Osteoblast (primary cell): Measurements from ENCODE around the gene STX18. TPM values are rescaled to one million over a fixed set of nuclear protein-coding genes. Genes with fewer than 3 reads are reported as not detected.

Experiments used
- DNase-seq: peaks from one replicate; pipeline ENCODE4 v3.0.0; 2011; ENCODE audit warnings: low spot score, mixed read lengths; ENCODE audit not compliant: insufficient read length; ENCODE audit errors: missing footprints
- H2AFZ ChIP-seq: 2 replicates; pipeline ENCODE4 v1.6.0; 2011; ENCODE audit warnings: mild to moderate bottlenecking, low read length
- H3K27ac ChIP-seq: 2 replicates; pipeline ENCODE4 v1.5.1; 2011; ENCODE audit warnings: mild to moderate bottlenecking, low read depth, low read length, moderate library complexity
- H3K27me3 ChIP-seq: 2 replicates; pipeline ENCODE4 v1.6.0; 2012; ENCODE audit warnings: mild to moderate bottlenecking, control low read depth, inconsistent platforms, low read length, moderate library complexity; ENCODE audit not compliant: insufficient read depth
- H3K36me3 ChIP-seq: 2 replicates; pipeline ENCODE4 v1.5.1; 2011; ENCODE audit warnings: mild to moderate bottlenecking, low read length, control low read depth, moderate library complexity; ENCODE audit not compliant: insufficient read depth
- H3K4me1 ChIP-seq: 2 replicates; pipeline ENCODE4 v1.5.1; 2011; ENCODE audit warnings: mild to moderate bottlenecking, low read length, control low read depth, moderate library complexity; ENCODE audit not compliant: insufficient read depth
- H3K4me2 ChIP-seq: 2 replicates; pipeline ENCODE4 v1.6.0; 2011; ENCODE audit warnings: mild to moderate bottlenecking, low read length; ENCODE audit not compliant: insufficient read depth
- H3K4me3 ChIP-seq: fragments of 200-600 bp; sonication (generic); 3 replicates; pipeline ENCODE4 v1.5.1; 2012; ENCODE audit warnings: mild to moderate bottlenecking, low read length, inconsistent platforms; ENCODE audit not compliant: insufficient read depth
- H3K79me2 ChIP-seq: 2 replicates; pipeline ENCODE4 v1.6.0; 2012; ENCODE audit warnings: mild to moderate bottlenecking, low read length, control low read depth, inconsistent platforms; ENCODE audit not compliant: insufficient read depth
- H3K9me3 ChIP-seq: 2 replicates; pipeline ENCODE4 v1.5.1; 2011; ENCODE audit warnings: low read depth, low read length, control low read depth
- H4K20me1 ChIP-seq: 2 replicates; pipeline ENCODE4 v1.6.0; 2012; ENCODE audit warnings: mild to moderate bottlenecking, low read length, control low read depth; ENCODE audit not compliant: insufficient read depth
- total RNA-seq: library from RNA; depleted of rRNA; stranded (reverse); fragments of >200 nt; gene quantifications from 2 replicates; pipeline ENCODE4 v1.2.3, GENCODE V29; 2012
- TF ChIP-seq, protein P1 (sequence below): IDR thresholded peaks from 2 replicates; pipeline ENCODE4 v1.5.1; 2011; ENCODE audit warnings: mild to moderate bottlenecking, low read depth, low read length, moderate library complexity; ENCODE audit errors: extremely low read depth

Gene STX18
- total RNA-seq, 1 donor: 23.9 TPM

DNA sequence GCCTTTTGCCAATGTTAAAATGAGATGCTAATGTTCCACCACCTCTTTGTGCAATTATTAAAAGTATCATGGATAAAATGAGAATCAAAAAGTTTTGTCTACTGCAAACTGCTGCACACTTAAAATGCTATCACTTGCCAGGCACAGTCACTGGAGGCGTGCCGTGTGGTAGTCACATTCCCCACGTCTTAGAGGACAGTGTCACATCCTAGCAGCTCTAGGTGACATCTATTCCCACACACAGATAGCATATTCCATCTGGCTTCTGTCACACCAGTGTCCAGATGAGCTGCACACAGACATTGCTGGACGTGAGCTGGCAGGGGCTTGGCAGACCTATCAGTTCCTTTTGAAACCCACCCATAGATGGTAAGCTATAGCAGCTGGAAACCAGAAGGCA is 107.9 kb downstream of the STX18 start:
- Histone ChIP-seq H3K4me2 (no peak overlapping the region), H4K20me1 (peaks cover 4% of the 10 kb centered on the region), H3K4me1 (peaks cover 12% of the 10 kb centered on the region), H3K27me3 (no peaks in the 10 kb centered on the region), H3K36me3 (peaks cover 37% of the 10 kb centered on the region), H3K79me2 (no peaks in the 10 kb centered on the region), H2AFZ (no peak overlapping the region), H3K4me3 (no peak overlapping the region), H3K27ac (no peak overlapping the region), H3K9me3 (no peaks in the 10 kb centered on the region)
- DNase-seq: no peak
- TF ChIP-seq, protein P1, sequence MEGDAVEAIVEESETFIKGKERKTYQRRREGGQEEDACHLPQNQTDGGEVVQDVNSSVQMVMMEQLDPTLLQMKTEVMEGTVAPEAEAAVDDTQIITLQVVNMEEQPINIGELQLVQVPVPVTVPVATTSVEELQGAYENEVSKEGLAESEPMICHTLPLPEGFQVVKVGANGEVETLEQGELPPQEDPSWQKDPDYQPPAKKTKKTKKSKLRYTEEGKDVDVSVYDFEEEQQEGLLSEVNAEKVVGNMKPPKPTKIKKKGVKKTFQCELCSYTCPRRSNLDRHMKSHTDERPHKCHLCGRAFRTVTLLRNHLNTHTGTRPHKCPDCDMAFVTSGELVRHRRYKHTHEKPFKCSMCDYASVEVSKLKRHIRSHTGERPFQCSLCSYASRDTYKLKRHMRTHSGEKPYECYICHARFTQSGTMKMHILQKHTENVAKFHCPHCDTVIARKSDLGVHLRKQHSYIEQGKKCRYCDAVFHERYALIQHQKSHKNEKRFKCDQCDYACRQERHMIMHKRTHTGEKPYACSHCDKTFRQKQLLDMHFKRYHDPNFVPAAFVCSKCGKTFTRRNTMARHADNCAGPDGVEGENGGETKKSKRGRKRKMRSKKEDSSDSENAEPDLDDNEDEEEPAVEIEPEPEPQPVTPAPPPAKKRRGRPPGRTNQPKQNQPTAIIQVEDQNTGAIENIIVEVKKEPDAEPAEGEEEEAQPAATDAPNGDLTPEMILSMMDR: no peak

DNA sequence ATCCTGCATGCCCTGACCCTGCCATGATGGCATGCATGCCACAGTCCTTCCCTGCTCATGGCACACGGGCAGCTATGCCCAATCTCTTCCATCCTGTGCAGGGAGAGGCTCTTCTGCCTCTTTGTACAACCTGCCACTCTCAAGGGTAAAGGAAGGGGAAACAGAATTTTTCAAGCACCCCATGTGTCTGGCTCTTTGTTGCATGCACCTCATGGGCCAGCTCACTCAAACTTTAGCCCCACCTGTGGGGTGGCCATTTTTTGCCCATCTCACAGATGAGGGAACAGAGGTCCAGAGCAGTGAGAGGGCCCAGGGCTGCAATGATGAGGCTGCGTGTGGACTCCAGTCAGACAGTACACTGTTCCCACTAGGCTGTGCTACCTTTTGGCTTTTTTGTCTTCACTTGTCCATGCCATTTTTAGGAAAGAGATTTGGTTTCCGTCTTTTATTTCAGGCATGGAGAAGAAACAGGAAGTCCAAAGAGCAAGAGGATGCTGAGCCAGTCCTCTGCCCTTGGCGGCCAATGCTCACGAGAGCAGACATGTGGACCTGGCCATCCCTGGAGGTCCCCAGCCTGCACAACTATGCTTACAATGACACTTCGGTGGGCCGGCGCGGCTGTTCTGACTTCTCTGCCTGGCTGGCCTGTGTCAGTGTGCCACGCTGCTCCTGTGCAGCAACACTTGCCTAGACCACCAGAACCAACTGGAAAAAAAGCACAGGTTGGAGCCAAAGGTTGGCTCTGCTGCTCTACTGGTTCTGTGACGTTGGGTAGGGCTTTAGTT is 109.3 kb downstream of the STX18 start:
- no peaks in the 10 kb centered on the region for H3K27me3 ChIP-seq
- no peak for DNase-seq
- peaks cover 4% of the 10 kb centered on the region for H4K20me1 ChIP-seq
- no peaks in the 10 kb centered on the region for H3K79me2 ChIP-seq
- H3K4me3 ChIP-seq: no peak overlapping the region
- no peak overlapping the region for H3K27ac ChIP-seq
- H3K36me3 ChIP-seq: peaks cover 40% of the 10 kb centered on the region
- no peaks in the 10 kb centered on the region for H3K9me3 ChIP-seq
- H3K4me2 ChIP-seq: no peak overlapping the region
- H2AFZ ChIP-seq: no peak overlapping the region
- H3K4me1 ChIP-seq: peaks cover 12% of the 10 kb centered on the region
- TF ChIP-seq, protein P1: no peak

DNA sequence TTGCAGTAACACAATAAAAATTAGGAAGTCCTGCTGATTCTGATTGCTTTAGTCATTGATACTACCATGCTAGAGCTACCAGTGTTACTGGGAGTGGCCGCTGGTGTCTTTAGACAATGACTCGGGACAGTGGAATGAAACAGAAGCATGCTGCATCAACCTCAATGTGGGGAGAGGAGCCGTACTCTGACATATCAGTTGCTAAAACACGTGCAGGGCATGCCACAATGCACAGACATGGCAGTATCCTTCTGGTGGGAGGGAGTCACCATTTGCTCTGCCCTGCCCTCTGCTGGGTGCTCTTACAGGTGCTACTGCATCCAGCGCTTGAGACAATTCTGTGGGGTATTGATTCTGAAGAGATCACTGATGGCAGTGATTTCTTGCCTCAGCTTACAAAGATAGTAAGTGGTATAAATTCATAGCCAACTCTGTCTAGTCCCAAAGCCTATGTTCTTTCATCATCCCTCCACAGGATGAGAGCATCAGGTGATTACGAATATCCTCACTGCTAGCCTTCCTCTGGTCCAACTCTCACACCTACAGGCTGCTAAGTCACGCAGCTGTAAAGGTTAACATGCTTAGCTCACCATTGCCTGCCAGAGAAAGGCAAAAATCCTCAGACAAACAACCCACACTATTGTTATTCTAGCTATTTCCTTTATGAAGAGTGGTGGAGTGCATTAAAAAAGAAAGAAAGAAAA is 111.2 kb downstream of the STX18 start:
- TF ChIP-seq, protein P1: peak; percentile 93
- DNase-seq: peak; percentile 97
- peaks cover 4% of the 10 kb centered on the region for H4K20me1 ChIP-seq
- H3K79me2 ChIP-seq: no peaks in the 10 kb centered on the region
- peak overlapping the region; percentile 39 for H3K4me2 ChIP-seq
- H3K27me3 ChIP-seq: no peaks in the 10 kb centered on the region
- no peaks in the 10 kb centered on the region for H3K9me3 ChIP-seq
- H3K36me3 ChIP-seq: peaks cover 33% of the 10 kb centered on the region
- H3K27ac ChIP-seq: peak overlapping the region; percentile 4
- no peak overlapping the region for H3K4me3 ChIP-seq
- peaks cover 12% of the 10 kb centered on the region for H3K4me1 ChIP-seq
- no peak overlapping the region for H2AFZ ChIP-seq
